SK-N-SH treated with all-trans-retinoic acid at 6 μM for 48 hours (cell line): ENCODE results near the gene MYOCOS.

Experiments
- ARNTL ChIP-seq: fragments of 450-650 bp; formaldehyde crosslinking; IDR thresholded peaks from 2 replicates; pipeline ENCODE4 v1.5.0; 2020; ENCODE audit warnings: low read depth, mild to moderate bottlenecking, moderate library complexity, borderline replicate concordance
- BACH2 ChIP-seq: fragments of 250-450 bp; sonication (Bioruptor Pico); IDR thresholded peaks from 2 replicates; pipeline ENCODE4 v1.9.0; 2021; ENCODE audit warnings: mild to moderate bottlenecking, borderline replicate concordance
- CSDC2 ChIP-seq: fragments of 250-450 bp; sonication (Bioruptor Pico); IDR thresholded peaks from 2 replicates; pipeline ENCODE4 v1.5.0; 2020; ENCODE audit warnings: mild to moderate bottlenecking, moderate library complexity
- ESRRG ChIP-seq: fragments of 250-450 bp; sonication (Bioruptor Pico); IDR thresholded peaks from 2 replicates; pipeline ENCODE4 v1.6.1; 2021; ENCODE audit warnings: mild to moderate bottlenecking
- ISL1 ChIP-seq: fragments of 250-450 bp; sonication (Bioruptor Pico); IDR thresholded peaks from 2 replicates; pipeline ENCODE4 v2.1.2; 2022; ENCODE audit warnings: mild to moderate bottlenecking, moderate library complexity
- PATZ1 ChIP-seq: fragments of 250-450 bp; sonication (Bioruptor Pico); IDR thresholded peaks from 2 replicates; pipeline ENCODE4 v1.8.0; 2020; ENCODE audit warnings: mild to moderate bottlenecking, moderate library complexity, borderline replicate concordance
- POU6F1 ChIP-seq: fragments of 250-450 bp; sonication (Bioruptor Pico); IDR thresholded peaks from 2 replicates; pipeline ENCODE4 v1.8.0; 2021; ENCODE audit warnings: low read depth, mild to moderate bottlenecking, moderate library complexity, borderline replicate concordance
- TSHZ2 ChIP-seq: fragments of 250-450 bp; sonication (Bioruptor Pico); IDR thresholded peaks from 2 replicates; pipeline ENCODE4 v1.5.0; 2020; ENCODE audit warnings: mild to moderate bottlenecking, moderate library complexity
- ZFP30 ChIP-seq: fragments of 450-650 bp; formaldehyde crosslinking; IDR thresholded peaks from 2 replicates; pipeline ENCODE4 v1.5.0; 2022; ENCODE audit warnings: mild to moderate bottlenecking, moderate library complexity
- ZNF8 ChIP-seq: fragments of 450-650 bp; formaldehyde crosslinking; IDR thresholded peaks from 2 replicates; pipeline ENCODE4 v1.5.0; 2020; ENCODE audit warnings: mild to moderate bottlenecking, moderate library complexity

GRCh38 chr1:171583591-171584201 is 38.3 kb upstream of the MYOCOS start:
- no peak for TF ChIP-seq ZNF8 (CRISPR knock-in tag)
- TF ChIP-seq PATZ1 (CRISPR knock-in tag) = no peak
- no peak for TF ChIP-seq TSHZ2
- no peak for TF ChIP-seq ESRRG (CRISPR knock-in tag)
- TF ChIP-seq CSDC2 = no peak
- no peak for TF ChIP-seq ZFP30 (CRISPR knock-in tag)
- no peak for TF ChIP-seq ARNTL (CRISPR knock-in tag)
- no peak for TF ChIP-seq POU6F1 (CRISPR knock-in tag)
- TF ChIP-seq BACH2 = no peak
- no peak for TF ChIP-seq ISL1
